Breast epithelium (tissue), 3 donors: ENCODE results near the gene PTPRG.

Experiments used
- POLR2A ChIP-seq: fragments of 450-650 bp; IDR thresholded peaks from one replicate; pipeline ENCODE4 v1.6.1; 2016; ENCODE audit warnings: antibody characterized with exemption, mild to moderate bottlenecking, moderate library complexity
- POLR2AphosphoS5 ChIP-seq, 3 donors: sonication (generic); formaldehyde crosslinking; IDR thresholded peaks; one replicate each; pipeline ENCODE4 v1.6.1; 2017; ENCODE audit warnings: antibody characterized with exemption in 3 of 3
- TF ChIP-seq, protein P1 (sequence below), 3 donors: fragments of 450-650 bp; IDR thresholded peaks; one replicate each; pipeline ENCODE4 v1.5.1; 2016 to 2017; ENCODE audit warnings: antibody characterized with exemption in 3 of 3, mild to moderate bottlenecking in 3 of 3, moderate library complexity in 3 of 3

DNA sequence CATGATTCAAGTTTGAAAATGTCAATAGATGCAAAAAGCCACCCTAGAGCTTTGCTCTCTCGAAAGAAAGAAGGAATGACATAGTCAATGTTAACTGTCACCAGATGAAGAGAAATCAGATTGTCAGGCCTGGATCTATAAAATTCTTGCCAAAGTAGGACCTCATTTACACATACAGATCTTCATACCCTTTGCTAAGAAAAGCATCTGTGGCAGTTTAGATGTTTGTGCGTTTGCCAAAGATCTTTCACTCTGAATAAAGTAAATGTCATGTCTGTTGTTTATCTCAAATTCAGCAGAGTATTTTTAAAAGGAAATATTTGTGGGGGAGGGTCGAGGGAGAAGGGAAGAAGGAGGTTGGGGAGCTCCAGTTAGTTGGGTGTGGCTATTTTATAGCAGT, 692.6 kb downstream of the PTPRG start:
- no peak for TF ChIP-seq POLR2AphosphoS5 (IDR thresholded peaks at IDR 0.05)
- TF ChIP-seq POLR2A = no peak
- TF ChIP-seq, protein P1, sequence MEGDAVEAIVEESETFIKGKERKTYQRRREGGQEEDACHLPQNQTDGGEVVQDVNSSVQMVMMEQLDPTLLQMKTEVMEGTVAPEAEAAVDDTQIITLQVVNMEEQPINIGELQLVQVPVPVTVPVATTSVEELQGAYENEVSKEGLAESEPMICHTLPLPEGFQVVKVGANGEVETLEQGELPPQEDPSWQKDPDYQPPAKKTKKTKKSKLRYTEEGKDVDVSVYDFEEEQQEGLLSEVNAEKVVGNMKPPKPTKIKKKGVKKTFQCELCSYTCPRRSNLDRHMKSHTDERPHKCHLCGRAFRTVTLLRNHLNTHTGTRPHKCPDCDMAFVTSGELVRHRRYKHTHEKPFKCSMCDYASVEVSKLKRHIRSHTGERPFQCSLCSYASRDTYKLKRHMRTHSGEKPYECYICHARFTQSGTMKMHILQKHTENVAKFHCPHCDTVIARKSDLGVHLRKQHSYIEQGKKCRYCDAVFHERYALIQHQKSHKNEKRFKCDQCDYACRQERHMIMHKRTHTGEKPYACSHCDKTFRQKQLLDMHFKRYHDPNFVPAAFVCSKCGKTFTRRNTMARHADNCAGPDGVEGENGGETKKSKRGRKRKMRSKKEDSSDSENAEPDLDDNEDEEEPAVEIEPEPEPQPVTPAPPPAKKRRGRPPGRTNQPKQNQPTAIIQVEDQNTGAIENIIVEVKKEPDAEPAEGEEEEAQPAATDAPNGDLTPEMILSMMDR (IDR thresholded peaks at IDR 0.05) = no peak
